ENCODE measurements around the gene VEZF1.

Gene VEZF1

DNA sequence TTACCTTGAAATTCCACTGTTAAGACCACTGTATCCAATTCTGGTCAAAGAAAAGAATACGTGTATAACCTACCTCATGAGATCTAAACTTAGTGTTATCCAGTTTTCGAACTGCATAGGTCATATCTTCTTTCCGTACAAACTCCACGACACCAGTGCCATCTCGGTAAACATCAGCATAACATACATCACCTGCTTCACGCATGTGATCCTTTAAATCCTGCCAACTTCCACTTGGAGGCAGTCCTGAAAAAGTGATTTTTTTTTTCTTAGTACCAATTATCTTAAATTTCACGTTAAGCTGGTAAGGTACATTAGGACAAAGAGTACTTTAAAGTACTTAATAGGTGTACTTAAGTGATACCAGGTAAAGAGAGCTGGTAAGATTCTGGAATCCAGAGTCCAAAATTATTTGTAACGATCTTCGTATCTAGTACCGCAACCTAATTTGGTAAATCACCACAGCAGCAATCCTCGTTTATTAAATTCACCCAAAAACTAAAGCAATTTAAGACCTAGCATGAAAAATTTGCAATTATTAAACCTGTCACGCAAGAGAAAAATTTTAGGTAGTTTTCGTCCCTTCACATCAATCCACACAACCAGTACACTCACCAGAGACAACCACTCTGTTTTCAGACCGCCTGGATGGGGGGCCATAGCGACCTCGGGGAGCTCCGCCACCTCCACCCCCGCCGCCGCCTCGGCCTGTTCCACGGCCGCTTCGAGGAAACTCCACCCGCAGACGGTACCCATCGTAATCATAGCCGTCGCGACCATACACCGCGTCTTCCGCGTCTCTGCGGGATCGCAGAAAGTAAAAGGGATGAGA lies 17.9 kb upstream of the VEZF1 start:
- H3K4me1 ChIP-seq (ENCODE audit: insufficient read depth, low read length), result peaks cover 39% of the 10 kb centered on the region
- H3K36me3 ChIP-seq (ENCODE audit: insufficient read depth, low read length), result peaks cover 48% of the 10 kb centered on the region

DNA sequence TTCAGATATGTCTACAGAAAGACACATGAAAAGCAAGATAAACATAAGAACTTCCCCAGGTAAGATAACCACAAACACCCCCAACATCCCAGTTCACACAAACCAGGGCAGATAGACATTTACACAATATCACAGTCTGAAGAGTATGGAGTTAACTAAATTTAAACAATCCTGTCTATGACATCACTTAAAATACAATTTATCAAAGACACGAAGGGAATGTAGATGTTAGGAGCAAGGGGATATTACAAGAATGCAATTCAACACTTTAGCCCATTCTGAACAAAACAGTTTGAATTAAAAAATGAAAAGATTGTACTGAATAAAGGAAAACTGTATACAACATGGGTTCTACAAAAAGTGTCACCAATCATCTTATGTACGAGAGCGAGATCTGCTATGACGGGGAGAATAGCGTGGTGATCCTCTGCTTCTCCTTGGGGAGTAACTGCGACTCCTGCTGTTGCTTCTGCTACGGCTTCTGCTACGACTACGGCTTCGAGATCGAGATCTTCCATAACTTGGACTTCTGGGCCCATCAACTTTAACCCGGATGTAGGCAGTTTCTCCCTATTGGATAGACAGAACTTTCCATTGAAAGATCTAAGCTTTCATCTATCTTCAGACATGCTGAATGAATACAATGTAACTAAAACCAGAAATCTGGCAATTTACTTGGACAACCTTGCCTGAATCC lies 17.1 kb upstream of the VEZF1 start:
- Histone ChIP-seq H3K36me3 (ENCODE audit: insufficient read depth, low read length) (peaks cover 48% of the 10 kb centered on the region), H2AFZ (ENCODE audit: low read depth, low read length) (no peak overlapping the region), H3K4me3 (ENCODE audit: low read length) (peak overlapping the region; percentile 80), H3K9me3 (ENCODE audit: low read length) (peaks cover 4% of the 10 kb centered on the region), H3K27me3 (ENCODE audit: insufficient read depth, low read length) (no peaks in the 10 kb centered on the region), H3K4me1 (ENCODE audit: insufficient read depth, low read length) (peaks cover 41% of the 10 kb centered on the region)

More for the DNA sequence above, 17.9 kb upstream of the VEZF1 start:
- Histone ChIP-seq H3K4me3 (ENCODE audit: low read length) (peak overlapping the region; percentile 80), H3K27me3 (ENCODE audit: insufficient read depth, low read length) (no peaks in the 10 kb centered on the region), H2AFZ (ENCODE audit: low read depth, low read length) (no peak overlapping the region), H3K9me3 (ENCODE audit: low read length) (peaks cover 4% of the 10 kb centered on the region)

DNA sequence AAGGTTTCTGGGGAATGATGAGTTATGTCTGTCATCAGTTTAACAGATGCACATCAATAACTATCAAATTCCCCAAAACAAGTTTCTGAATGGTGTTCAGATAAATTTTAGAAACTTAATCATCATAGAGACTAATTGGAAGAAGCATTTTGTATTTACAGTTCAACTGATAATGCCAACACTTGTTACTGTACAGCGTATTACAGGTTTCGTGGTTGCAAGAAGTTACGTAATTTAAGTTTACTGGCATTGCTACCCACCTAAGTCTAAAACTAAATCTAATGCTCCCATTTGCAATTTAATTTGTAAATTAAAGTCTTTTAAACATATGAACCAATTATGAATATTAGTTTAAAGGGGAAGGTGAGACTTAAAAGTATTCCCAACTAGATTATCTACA lies 16.0 kb upstream of the VEZF1 start:
- peaks cover 54% of the 10 kb centered on the region for H3K36me3 ChIP-seq (ENCODE audit: insufficient read depth, low read length)
- H2AFZ ChIP-seq (ENCODE audit: low read depth, low read length), result no peak overlapping the region
- peak overlapping the region; percentile 80 for H3K4me3 ChIP-seq (ENCODE audit: low read length)
- peaks cover 4% of the 10 kb centered on the region for H3K9me3 ChIP-seq (ENCODE audit: low read length)
- H3K27me3 ChIP-seq (ENCODE audit: insufficient read depth, low read length), result no peaks in the 10 kb centered on the region
- H3K4me1 ChIP-seq (ENCODE audit: insufficient read depth, low read length), result peaks cover 44% of the 10 kb centered on the region

DNA sequence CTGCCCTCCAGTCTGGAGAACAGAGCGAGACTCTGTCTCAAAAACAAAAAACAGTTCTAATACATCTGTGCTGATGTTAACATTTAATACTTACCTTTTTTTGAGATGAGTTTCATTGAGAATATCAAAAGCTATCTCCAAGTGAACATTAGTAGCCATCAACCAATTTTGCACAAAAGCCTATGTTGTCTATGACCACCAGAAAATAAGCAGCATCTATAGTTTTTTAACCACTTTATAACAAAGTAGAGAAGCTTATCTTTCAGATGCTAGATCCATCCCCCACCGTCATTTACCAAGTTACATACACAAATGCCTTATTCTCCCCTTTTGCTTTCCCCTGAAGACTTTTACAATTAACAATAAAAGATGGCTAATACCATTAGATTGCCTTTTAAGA lies 14.9 kb upstream of the VEZF1 start:
- Histone ChIP-seq H3K4me1 (ENCODE audit: insufficient read depth, low read length) (peaks cover 42% of the 10 kb centered on the region), H2AFZ (ENCODE audit: low read depth, low read length) (no peak overlapping the region), H3K9me3 (ENCODE audit: low read length) (no peaks in the 10 kb centered on the region), H3K27me3 (ENCODE audit: insufficient read depth, low read length) (no peaks in the 10 kb centered on the region), H3K36me3 (ENCODE audit: insufficient read depth, low read length) (peaks cover 65% of the 10 kb centered on the region), H3K4me3 (ENCODE audit: low read length) (no peak overlapping the region)

DNA sequence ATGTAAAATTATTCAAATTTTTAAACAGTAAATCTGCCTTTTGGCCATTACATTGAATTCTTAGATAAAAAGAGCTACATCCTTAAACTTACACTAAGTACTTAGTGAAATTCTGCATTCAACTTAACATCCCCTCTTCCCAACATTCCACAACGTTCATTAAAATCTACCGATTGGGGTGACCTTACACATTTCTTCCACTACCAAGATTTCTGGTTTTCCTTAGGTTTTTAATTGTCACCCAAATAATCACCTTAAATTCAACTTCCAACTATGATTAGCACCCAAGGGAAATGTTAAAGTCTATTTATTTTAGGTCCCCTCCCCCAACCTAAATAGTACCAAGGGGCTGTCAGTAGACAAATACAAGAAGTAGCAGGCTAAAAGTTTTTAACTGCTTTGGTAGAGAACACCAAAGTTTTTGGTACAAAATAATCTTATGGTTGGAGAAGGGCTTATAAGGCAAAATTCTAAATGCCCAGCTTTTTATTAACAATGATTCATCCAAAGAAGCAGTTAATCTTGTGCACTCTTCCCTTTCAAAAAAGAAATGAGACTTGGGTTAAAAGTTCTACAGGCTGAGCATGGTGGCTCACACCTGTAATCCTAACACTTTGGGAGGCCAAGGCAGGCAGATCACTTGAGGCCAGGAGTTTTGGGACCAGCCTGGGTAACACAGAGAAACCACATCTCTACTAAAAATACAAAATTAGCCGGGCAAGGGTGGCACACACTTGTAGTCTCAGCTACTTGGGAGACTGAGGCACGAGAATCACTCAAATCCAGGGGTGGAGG lies 14.3 kb upstream of the VEZF1 start:
- Histone ChIP-seq H3K36me3 (ENCODE audit: insufficient read depth, low read length) (peaks cover 71% of the 10 kb centered on the region), H3K9me3 (ENCODE audit: low read length) (no peaks in the 10 kb centered on the region), H2AFZ (ENCODE audit: low read depth, low read length) (no peak overlapping the region), H3K4me1 (ENCODE audit: insufficient read depth, low read length) (peaks cover 40% of the 10 kb centered on the region), H3K4me3 (ENCODE audit: low read length) (no peak overlapping the region), H3K27me3 (ENCODE audit: insufficient read depth, low read length) (no peaks in the 10 kb centered on the region)

DNA sequence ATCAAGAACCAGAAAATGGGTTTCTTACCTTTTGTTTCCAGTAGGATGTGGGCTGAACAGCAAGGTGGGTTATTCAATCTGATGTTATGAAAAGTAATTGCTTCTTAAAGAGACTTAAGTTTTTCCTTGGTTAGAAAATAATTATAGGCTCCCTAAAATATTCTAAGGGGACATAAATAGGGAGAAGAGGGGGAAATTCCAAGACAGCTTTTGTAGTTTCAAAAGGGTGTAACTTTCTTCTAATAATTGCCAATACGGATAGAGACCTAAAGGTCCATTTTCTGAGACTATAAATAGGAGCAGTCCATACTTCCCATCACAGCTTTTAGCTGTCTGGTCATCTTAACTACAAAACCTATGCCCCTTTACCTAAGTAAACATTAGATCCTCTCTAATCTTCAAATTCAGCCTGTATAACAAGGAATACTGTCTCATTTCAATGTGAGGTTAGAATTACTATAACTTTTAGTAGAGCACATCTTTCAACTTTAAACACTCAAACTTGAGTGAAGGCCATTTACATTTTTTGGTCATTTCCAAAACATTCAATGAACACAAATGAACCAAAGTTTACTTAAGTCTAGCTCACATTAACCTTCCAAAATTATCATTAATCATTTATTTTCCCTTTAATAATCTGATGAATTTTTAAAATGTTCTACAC lies 13.5 kb upstream of the VEZF1 start:
- H3K36me3 ChIP-seq (ENCODE audit: insufficient read depth, low read length), result peaks cover 76% of the 10 kb centered on the region
- H3K4me3 ChIP-seq (ENCODE audit: low read length), result no peak overlapping the region
- H2AFZ ChIP-seq (ENCODE audit: low read depth, low read length), result no peak overlapping the region
- H3K4me1 ChIP-seq (ENCODE audit: insufficient read depth, low read length), result peaks cover 41% of the 10 kb centered on the region
- H3K27me3 ChIP-seq (ENCODE audit: insufficient read depth, low read length), result no peaks in the 10 kb centered on the region
- H3K9me3 ChIP-seq (ENCODE audit: low read length), result no peaks in the 10 kb centered on the region

DNA sequence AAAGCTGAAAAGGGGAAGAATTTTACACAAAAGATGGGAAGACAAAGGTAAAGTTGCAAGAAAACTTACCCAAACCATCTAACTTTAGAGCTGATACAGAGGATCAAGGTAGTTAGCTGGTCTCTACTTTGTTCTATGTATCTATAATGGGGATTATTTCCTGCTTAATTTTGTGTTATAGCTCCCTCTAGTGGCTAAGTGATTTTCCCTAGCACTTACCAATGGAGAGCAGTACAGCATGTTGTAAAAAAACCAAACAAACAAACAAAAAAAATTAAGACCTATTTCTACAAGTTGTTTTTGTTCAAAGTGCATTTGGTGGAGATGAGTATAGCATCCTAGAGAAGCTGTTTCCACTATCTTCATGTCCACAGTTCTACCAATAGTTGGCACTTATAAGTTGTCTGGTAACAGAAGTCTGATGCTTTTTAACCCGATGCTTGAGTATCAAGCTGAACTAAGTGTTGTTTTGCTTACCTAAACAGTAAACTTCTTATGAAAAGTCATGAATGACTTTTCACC lies 11.5 kb upstream of the VEZF1 start:
- no peaks in the 10 kb centered on the region for H3K27me3 ChIP-seq (ENCODE audit: insufficient read depth, low read length)

DNA sequence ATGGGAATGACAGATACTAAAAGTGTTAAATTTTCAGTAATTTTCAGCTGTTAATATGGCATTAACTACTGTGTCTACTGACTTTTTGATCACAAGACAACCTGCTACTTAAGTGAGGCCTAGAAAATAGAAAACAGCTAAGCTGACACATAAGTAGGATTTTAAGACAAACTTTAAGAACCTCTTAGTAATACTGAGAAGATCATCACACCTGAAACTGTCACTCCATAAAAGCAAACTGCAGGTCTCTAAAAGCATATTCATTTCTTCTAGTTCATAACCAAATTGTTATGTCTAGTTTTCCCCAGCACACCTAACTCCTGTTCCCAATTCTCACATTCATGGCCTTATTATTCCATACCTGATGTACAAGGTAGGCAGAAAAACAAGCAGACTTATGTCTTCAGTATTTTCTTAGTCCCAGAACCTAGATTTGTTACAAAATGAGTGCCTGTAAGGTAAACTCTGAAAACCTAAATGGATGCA lies 11.0 kb upstream of the VEZF1 start:
- Histone ChIP-seq H2AFZ (ENCODE audit: low read depth, low read length) (no peak overlapping the region), H3K4me3 (ENCODE audit: low read length) (no peak overlapping the region), H3K4me1 (ENCODE audit: insufficient read depth, low read length) (peaks cover 43% of the 10 kb centered on the region), H3K36me3 (ENCODE audit: insufficient read depth, low read length) (peaks cover 58% of the 10 kb centered on the region), H3K27me3 (ENCODE audit: insufficient read depth, low read length) (no peaks in the 10 kb centered on the region), H3K9me3 (ENCODE audit: low read length) (no peaks in the 10 kb centered on the region)

More for the DNA sequence above, 11.5 kb upstream of the VEZF1 start:
- no peak overlapping the region for H3K4me3 ChIP-seq (ENCODE audit: low read length)
- peaks cover 43% of the 10 kb centered on the region for H3K4me1 ChIP-seq (ENCODE audit: insufficient read depth, low read length)
- H3K36me3 ChIP-seq (ENCODE audit: insufficient read depth, low read length), result peaks cover 63% of the 10 kb centered on the region
- no peaks in the 10 kb centered on the region for H3K9me3 ChIP-seq (ENCODE audit: low read length)
- no peak overlapping the region for H2AFZ ChIP-seq (ENCODE audit: low read depth, low read length)

DNA sequence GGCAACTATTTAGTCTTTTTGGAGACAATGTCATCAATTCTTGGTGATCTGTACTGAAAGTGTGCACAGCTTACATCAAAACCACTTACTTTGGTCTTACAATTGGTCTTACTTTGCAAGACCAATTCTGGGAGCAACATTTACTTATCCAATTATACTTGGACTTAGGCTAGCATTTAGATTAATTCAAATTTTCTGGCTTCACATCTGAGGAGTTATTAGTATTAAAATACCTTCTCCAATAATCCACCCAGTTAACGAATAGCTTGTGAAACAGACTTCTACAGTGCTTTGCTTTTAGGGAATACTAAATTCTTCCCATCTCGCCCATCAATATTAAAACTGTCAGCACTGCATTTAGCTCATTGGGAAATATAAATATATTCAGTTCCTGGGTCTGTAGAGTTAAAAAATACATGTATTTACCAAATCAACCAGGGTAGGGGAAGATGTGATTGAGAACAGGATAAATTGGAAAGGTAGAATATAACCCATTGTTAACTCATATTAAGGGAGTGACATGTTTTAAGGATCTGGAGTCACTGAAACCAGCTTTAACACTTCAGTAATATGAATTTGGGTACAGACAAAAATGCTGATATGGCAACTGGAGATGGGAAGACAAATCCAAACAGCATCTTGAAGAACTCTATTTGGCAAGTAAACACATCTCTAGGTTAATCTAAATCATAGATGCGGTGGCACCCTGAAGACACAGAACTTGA lies 9.2 kb upstream of the VEZF1 start:
- H2AFZ ChIP-seq (ENCODE audit: low read depth, low read length), result no peak overlapping the region
- peaks cover 40% of the 10 kb centered on the region for H3K36me3 ChIP-seq (ENCODE audit: insufficient read depth, low read length)
- no peaks in the 10 kb centered on the region for H3K9me3 ChIP-seq (ENCODE audit: low read length)
- H3K4me1 ChIP-seq (ENCODE audit: insufficient read depth, low read length), result peaks cover 41% of the 10 kb centered on the region
- no peaks in the 10 kb centered on the region for H3K27me3 ChIP-seq (ENCODE audit: insufficient read depth, low read length)
- no peak overlapping the region for H3K4me3 ChIP-seq (ENCODE audit: low read length)

DNA sequence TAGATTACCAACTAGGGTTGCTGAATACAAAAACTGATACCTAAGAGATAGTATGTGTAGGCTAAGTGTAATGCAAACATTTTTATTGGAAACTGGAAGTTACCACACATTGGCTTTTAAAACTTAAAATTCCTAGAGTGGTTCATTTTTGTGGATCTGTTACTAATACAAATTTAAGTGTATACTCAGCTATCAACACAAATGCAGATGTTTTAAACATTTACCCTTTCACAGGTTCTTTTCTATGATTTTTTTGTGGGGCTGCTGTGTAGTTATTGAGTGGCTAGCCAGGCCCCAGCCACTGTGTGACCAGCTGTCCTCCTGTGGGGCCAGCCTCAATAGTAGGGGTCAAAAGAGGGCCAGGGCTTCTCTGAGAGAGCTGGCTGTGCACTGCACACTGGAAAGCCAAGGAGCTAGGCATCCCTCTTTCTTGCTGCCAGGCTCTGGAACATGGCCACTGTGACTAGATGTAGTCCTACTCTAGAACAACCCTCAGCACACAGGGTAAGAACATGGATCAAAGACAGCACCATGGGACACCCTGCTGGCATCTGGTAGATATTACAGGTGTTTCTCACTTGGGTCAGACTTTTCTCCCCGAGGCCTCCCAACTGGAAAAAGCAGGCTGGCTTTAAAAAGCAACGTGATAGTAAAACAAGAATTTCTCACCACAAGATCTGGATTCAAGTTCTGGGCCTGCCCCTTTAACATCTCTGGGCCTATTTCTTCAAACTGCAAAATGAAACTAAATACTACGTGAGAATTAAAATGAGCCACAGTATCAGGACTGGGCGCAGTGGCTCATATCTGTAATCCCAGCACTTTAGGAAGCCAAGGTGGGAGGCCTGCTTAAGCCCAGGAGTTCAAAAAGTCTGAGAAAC lies 7.3 kb upstream of the VEZF1 start:
- peaks cover 28% of the 10 kb centered on the region for H3K36me3 ChIP-seq (ENCODE audit: insufficient read depth, low read length)
- no peak overlapping the region for H3K4me3 ChIP-seq (ENCODE audit: low read length)
- no peaks in the 10 kb centered on the region for H3K9me3 ChIP-seq (ENCODE audit: low read length)
- no peaks in the 10 kb centered on the region for H3K27me3 ChIP-seq (ENCODE audit: insufficient read depth, low read length)
- no peak overlapping the region for H2AFZ ChIP-seq (ENCODE audit: low read depth, low read length)
- peaks cover 31% of the 10 kb centered on the region for H3K4me1 ChIP-seq (ENCODE audit: insufficient read depth, low read length)

DNA sequence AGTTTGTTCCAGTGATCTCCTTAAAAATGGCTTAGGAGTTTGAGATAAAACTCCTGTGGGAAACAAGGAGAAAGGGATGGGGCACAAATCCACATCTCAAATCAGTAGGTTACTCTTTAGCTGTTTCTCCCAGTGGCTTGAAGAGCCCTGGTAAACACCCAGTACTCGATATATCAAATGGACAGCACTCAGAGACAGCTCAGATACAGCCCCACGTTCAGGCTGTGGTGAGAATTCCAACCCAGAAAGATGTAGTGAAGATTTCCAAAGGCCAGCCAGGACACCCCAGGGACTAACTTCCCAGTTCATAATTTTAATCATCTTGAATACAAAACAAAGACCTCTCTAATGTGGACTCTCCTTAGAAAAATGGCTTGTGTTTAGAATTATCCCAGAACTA lies 6.4 kb upstream of the VEZF1 start:
- peaks cover 39% of the 10 kb centered on the region for H3K4me1 ChIP-seq (ENCODE audit: insufficient read depth, low read length)
- H3K36me3 ChIP-seq (ENCODE audit: insufficient read depth, low read length), result peaks cover 26% of the 10 kb centered on the region
- no peak overlapping the region for H2AFZ ChIP-seq (ENCODE audit: low read depth, low read length)

More for the DNA sequence above, 6.4 kb upstream of the VEZF1 start:
- Histone ChIP-seq H3K9me3 (ENCODE audit: low read length) (no peaks in the 10 kb centered on the region), H3K27me3 (ENCODE audit: insufficient read depth, low read length) (no peaks in the 10 kb centered on the region), H3K4me3 (ENCODE audit: low read length) (no peak overlapping the region)

All from neuron (in vitro differentiated cells).